ENCODE measurements around the gene ARAP2.

Gene ARAP2

DNA sequence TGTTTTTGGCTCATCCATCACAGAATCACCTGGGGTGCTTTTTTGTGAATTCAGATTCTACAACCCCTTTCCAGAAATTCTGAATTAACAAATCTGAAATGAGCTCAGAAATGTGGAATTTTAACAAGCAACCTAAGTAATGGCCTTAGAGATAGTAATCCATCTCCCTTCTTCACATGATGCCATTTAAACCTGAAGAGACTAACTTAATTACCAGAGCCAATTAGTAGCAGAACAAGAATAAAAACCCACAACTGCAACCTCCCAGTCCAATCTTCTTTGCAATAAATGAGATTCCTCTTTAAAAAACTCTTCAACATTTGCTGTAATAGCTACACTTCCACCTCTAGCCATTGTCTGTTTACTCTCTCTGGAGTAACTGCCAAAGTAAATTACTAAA is 69.7 kb downstream of the ARAP2 start:
- no peaks in the 10 kb centered on the region for H3K79me2 ChIP-seq (ENCODE audit: insufficient read depth, low read length)

GRCh38 chr4:36173905-36174304 is 70.4 kb downstream of the ARAP2 start:
- Histone ChIP-seq H3K79me2 (ENCODE audit: insufficient read depth, low read length) (no peaks in the 10 kb centered on the region), H3K4me3 (ENCODE audit: insufficient read depth, low read length, poor library complexity, severe bottlenecking) (no peak overlapping the region), H2AFZ (ENCODE audit: low read depth, low read length, severe bottlenecking) (no peak overlapping the region), H3K9me2 (replicated peaks; ENCODE audit: insufficient read depth, low read length) (no peaks in the 10 kb centered on the region), H4K20me1 (ENCODE audit: low read depth, low read length) (no peaks in the 10 kb centered on the region), H3K36me3 (ENCODE audit: low read length) (no peaks in the 10 kb centered on the region), H3F3A (ENCODE audit: insufficient read depth) (no peaks in the 10 kb centered on the region), H3K9me3 (ENCODE audit: insufficient read depth, low read length) (no peaks in the 10 kb centered on the region), H3K4me2 (ENCODE audit: low read depth, low read length, poor library complexity, severe bottlenecking) (no peak overlapping the region), H3K27me3 (ENCODE audit: low read length) (no peaks in the 10 kb centered on the region), H3K9ac (ENCODE audit: low read length) (no peak overlapping the region), H3K27ac (ENCODE audit: low read depth, low read length) (no peak overlapping the region)
- no peak for TF ChIP-seq EZH2phosphoT487 (conservative IDR thresholded peaks at IDR 0.05; ENCODE audit: low read length)
- TF ChIP-seq, protein P1, sequence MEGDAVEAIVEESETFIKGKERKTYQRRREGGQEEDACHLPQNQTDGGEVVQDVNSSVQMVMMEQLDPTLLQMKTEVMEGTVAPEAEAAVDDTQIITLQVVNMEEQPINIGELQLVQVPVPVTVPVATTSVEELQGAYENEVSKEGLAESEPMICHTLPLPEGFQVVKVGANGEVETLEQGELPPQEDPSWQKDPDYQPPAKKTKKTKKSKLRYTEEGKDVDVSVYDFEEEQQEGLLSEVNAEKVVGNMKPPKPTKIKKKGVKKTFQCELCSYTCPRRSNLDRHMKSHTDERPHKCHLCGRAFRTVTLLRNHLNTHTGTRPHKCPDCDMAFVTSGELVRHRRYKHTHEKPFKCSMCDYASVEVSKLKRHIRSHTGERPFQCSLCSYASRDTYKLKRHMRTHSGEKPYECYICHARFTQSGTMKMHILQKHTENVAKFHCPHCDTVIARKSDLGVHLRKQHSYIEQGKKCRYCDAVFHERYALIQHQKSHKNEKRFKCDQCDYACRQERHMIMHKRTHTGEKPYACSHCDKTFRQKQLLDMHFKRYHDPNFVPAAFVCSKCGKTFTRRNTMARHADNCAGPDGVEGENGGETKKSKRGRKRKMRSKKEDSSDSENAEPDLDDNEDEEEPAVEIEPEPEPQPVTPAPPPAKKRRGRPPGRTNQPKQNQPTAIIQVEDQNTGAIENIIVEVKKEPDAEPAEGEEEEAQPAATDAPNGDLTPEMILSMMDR (IDR thresholded peaks at IDR 0.05; ENCODE audit: insufficient read depth, low read length, poor library complexity, severe bottlenecking) = no peak

More for the DNA sequence above, 69.7 kb downstream of the ARAP2 start:
- Histone ChIP-seq H3K27me3 (ENCODE audit: low read length) (no peaks in the 10 kb centered on the region), H3K36me3 (ENCODE audit: low read length) (no peaks in the 10 kb centered on the region), H2AFZ (ENCODE audit: low read depth, low read length, severe bottlenecking) (no peak overlapping the region), H3K9me2 (replicated peaks; ENCODE audit: insufficient read depth, low read length) (no peaks in the 10 kb centered on the region), H3K4me3 (ENCODE audit: insufficient read depth, low read length, poor library complexity, severe bottlenecking) (no peak overlapping the region), H4K20me1 (ENCODE audit: low read depth, low read length) (no peaks in the 10 kb centered on the region), H3K9me3 (ENCODE audit: insufficient read depth, low read length) (no peaks in the 10 kb centered on the region), H3F3A (ENCODE audit: insufficient read depth) (no peaks in the 10 kb centered on the region), H3K9ac (ENCODE audit: low read length) (no peak overlapping the region), H3K4me2 (ENCODE audit: low read depth, low read length, poor library complexity, severe bottlenecking) (no peak overlapping the region), H3K27ac (ENCODE audit: low read depth, low read length) (no peak overlapping the region)
- no peak for TF ChIP-seq EZH2phosphoT487 (conservative IDR thresholded peaks at IDR 0.05; ENCODE audit: low read length)
- TF ChIP-seq, protein P1 (IDR thresholded peaks at IDR 0.05; ENCODE audit: insufficient read depth, low read length, poor library complexity, severe bottlenecking) = no peak

- H4K20me1 ChIP-seq (ENCODE audit: low read depth, low read length) = no peaks in the 10 kb centered on the region
- no peak overlapping the region for H3K4me2 ChIP-seq (ENCODE audit: low read depth, low read length, poor library complexity, severe bottlenecking)
Measured at GRCh38 chr4:36172656-36173055, 71.7 kb downstream of the ARAP2 start.

More at GRCh38 chr4:36172656-36173055, 71.7 kb downstream of the ARAP2 start:
- Histone ChIP-seq H3K27me3 (ENCODE audit: low read length) (no peaks in the 10 kb centered on the region), H3K9me2 (replicated peaks; ENCODE audit: insufficient read depth, low read length) (no peaks in the 10 kb centered on the region), H3K27ac (ENCODE audit: low read depth, low read length) (no peak overlapping the region), H3K9ac (ENCODE audit: low read length) (no peak overlapping the region), H3K9me3 (ENCODE audit: insufficient read depth, low read length) (no peaks in the 10 kb centered on the region), H3K36me3 (ENCODE audit: low read length) (no peaks in the 10 kb centered on the region), H3F3A (ENCODE audit: insufficient read depth) (no peaks in the 10 kb centered on the region), H3K79me2 (ENCODE audit: insufficient read depth, low read length) (no peaks in the 10 kb centered on the region), H3K4me3 (ENCODE audit: insufficient read depth, low read length, poor library complexity, severe bottlenecking) (no peak overlapping the region), H2AFZ (ENCODE audit: low read depth, low read length, severe bottlenecking) (no peak overlapping the region)
- TF ChIP-seq EZH2phosphoT487 (conservative IDR thresholded peaks at IDR 0.05; ENCODE audit: low read length) = no peak
- TF ChIP-seq, protein P1 (IDR thresholded peaks at IDR 0.05; ENCODE audit: insufficient read depth, low read length, poor library complexity, severe bottlenecking) = no peak

All from SU-DHL-6 (cell line).